ENCODE results near the gene ATN1. TPM values are rescaled to one million over a fixed set of nuclear protein-coding genes. Genes with fewer than 3 reads are reported as not detected.

The ATN1 gene
- total and polyA plus RNA-seq, 2 of the 8 experiments (the other 6 are each of a cell fraction or from before 2014, with no cell fraction given): 20.6 to 73.4 TPM

DNA sequence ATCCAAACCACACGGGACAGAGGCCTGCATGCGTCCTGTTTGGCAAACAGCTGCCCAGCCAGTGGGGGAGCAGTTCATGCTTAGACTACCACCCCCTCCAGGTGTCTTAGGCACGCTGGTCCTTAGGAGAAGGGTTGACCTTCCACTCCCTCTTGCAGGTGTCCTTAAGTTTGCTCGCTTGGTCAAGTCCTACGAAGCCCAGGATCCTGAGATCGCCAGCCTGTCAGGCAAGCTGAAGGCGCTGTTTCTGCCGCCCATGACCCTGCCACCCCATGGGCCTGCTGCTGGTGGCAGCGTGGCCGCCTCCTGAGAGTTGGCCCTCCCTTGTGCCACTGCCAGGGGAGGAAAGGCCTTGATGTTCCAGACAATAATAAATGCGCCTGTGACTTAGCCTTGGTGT is 17.9 kb downstream of the ATN1 start:
- Histone ChIP-seq H2BK15ac (ENCODE audit: low read length) (no peak overlapping the region), H2BK20ac (ENCODE audit: low read length) (0 out of 2 replicates have a peak overlapping the region, but pooled peaks have one; percentile 66), H4K20me1 (replicated peaks in 1 of 2; ENCODE audit: control insufficient read depth in 1 of 2, insufficient read depth in 2 of 2, low read length in 2 of 2) (peaks cover 0 to 5% of the 10 kb centered on the region in 2 experiments), H4K91ac (replicated peaks; ENCODE audit: insufficient read length, low read length) (no peak overlapping the region), H3K27ac (ENCODE audit: low read depth, low read length) (0 out of 2 replicates have a peak overlapping the region, but pooled peaks have one; percentile 43), H3K27me3 (replicated peaks in 1 of 4; ENCODE audit: control insufficient read depth in 3 of 4, extremely low read depth in 1 of 4, insufficient read depth in 3 of 4, low read length in 3 of 4) (no peaks in the 10 kb centered on the region), H3K79me2 (ENCODE audit: control insufficient read depth in 1 of 2, insufficient read depth in 2 of 2, low read length in 2 of 2) (no peaks in the 10 kb centered on the region; a peak in 1 of 4 replicates), H3K9ac (replicated peaks in 1 of 4; ENCODE audit: extremely low read depth in 1 of 4, low read depth in 3 of 4, low read length in 3 of 4) (no peak overlapping the region), H2BK12ac (ENCODE audit: low read depth, low read length) (no peak overlapping the region), H3K4me2 (ENCODE audit: insufficient read depth in 1 of 2, low read depth in 2 of 2, low read length in 2 of 2) (peak overlapping the region; percentile 56 to 84), H3K23me2 (ENCODE audit: low read depth, low read length) (peaks cover 11% of the 10 kb centered on the region), H3K79me1 (ENCODE audit: low read depth, low read length) (peaks cover 3% of the 10 kb centered on the region), H3K4me3 (ENCODE audit: extremely low read depth in 1 of 4, insufficient read depth in 2 of 4, low read depth in 3 of 4, low read length in 4 of 4) (peak overlapping the region in 3 of 4 experiments; percentile 48 to 80 (median 52); a peak in 6 of 8 replicates), H3K36me3 (ENCODE audit: control insufficient read depth in 2 of 4, insufficient read depth in 4 of 4, low read length in 3 of 4) (peaks cover 1 to 9% (median 4%) of the 10 kb centered on the region in 4 experiments; a peak in 5 of 8 replicates), H3K9me3 (ENCODE audit: insufficient read depth in 2 of 2, low read depth in 1 of 2, low read length in 1 of 2) (no peaks in the 10 kb centered on the region), H2BK120ac (replicated peaks; ENCODE audit: low read depth, low read length) (no peak overlapping the region), H3K14ac (ENCODE audit: insufficient read length) (no peak overlapping the region), H3K4me1 (replicated peaks in 1 of 4; ENCODE audit: control insufficient read depth in 3 of 4, insufficient read depth in 4 of 4, low read length in 3 of 4) (peaks cover 6 to 20% (median 14%) of the 10 kb centered on the region in 4 experiments), H2AFZ (ENCODE audit: low read length) (no peak overlapping the region), H3K4ac (replicated peaks; ENCODE audit: insufficient read length, low read depth, low read length) (no peak overlapping the region), H3K56ac (replicated peaks; ENCODE audit: insufficient read length, low read depth, low read length) (no peak overlapping the region), H2AK5ac (ENCODE audit: low read depth, low read length) (peak overlapping the region; percentile 11; the same call in 1 of the 2 replicates), H4K5ac (ENCODE audit: insufficient read length, low read depth, low read length) (no peak overlapping the region), H2BK5ac (ENCODE audit: low read depth, low read length) (peak overlapping the region; percentile 75; the same call in 1 of the 2 replicates), H4K8ac (ENCODE audit: extremely low read depth, insufficient read depth, low read length) (no peak overlapping the region), H3K18ac (ENCODE audit: extremely low read depth, low read length) (no peak overlapping the region), H3K23ac (ENCODE audit: insufficient read length) (no peak overlapping the region)
- FAIRE-seq: no peak
- TF ChIP-seq, protein P1, sequence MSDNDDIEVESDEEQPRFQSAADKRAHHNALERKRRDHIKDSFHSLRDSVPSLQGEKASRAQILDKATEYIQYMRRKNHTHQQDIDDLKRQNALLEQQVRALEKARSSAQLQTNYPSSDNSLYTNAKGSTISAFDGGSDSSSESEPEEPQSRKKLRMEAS (IDR thresholded peaks at IDR 0.05): no peak
- TF ChIP-seq PHF8 (conservative IDR thresholded peaks at IDR 0.05; ENCODE audit: low read depth, low read length) (0 out of 2 replicates have a peak, but pooled peaks have one; percentile 19), CTBP2 (IDR thresholded peaks at IDR 0.05; ENCODE audit: borderline replicate concordance, insufficient read depth, insufficient read length, low read length) (no peak), POLR2AphosphoS5 (IDR thresholded peaks at IDR 0.05; ENCODE audit: low read depth, low read length) (0 out of 2 replicates have a peak, but pooled peaks have one; percentile 45), POLR2A (IDR thresholded peaks at IDR 0.05; ENCODE audit: control extremely low read depth in 1 of 2, low read depth in 2 of 2, low read length in 2 of 2) (peak in 1 of 2 experiments; percentile 53; a peak in 1 of 3 replicates)
- TF ChIP-seq, protein P2, sequence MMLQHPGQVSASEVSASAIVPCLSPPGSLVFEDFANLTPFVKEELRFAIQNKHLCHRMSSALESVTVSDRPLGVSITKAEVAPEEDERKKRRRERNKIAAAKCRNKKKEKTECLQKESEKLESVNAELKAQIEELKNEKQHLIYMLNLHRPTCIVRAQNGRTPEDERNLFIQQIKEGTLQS (IDR thresholded peaks at IDR 0.05; ENCODE audit: insufficient read depth, low read depth, low read length): no peak
- no peak for DNase-seq (ENCODE audit: low read depth in 1 of 2, low spot score in 2 of 2)
- ChIA-PET CTCF (ENCODE audit: partially characterized antibody) (interaction anchor here (0.6 to 20.2 kb wide), 22 partner anchors 10 to 694 kb away, joined by 3 to 277 read pairs (median 6); partner anchors contain the start of genes ATN1, C1RL, LPCAT3 and SPSB2), POLR2A (ENCODE audit: partially characterized antibody) (interaction anchor here (0.6 to 44.0 kb wide), 17 partner anchors 23 to 567 kb away, joined by 3 to 1596 read pairs (median 8); partner anchors contain the start of genes ATN1, C1RL, CDCA3 and EMG1)
- 79% methylated on average over 11 of the region's 11 CpGs; no CpG with 5 or more reads in 1 of the 2 experiments for WGBS, 2 experiments (ENCODE audit: extremely low coverage in 1 of 2, insufficient coverage in 1 of 2, insufficient read length in 1 of 2, insufficient replicate concordance in 2 of 2, low coverage in 1 of 2, low lambda C conversion rate in 2 of 2, missing lambda C conversion rate in 1 of 2)

All from H1 (cell line).